Amniotic epithelial cell (primary cell): ENCODE data around the gene PPP6R1.
A peak's percentile ranks its signal among the peaks of the same experiment; 100 is the strongest.
"Not testable (repeated sequence)": the region's sequence is repeated elsewhere in the genome, so short reads cannot be mapped to it uniquely, and the experiment has no call there.

Experiments
- DNase-seq: peaks from one replicate; pipeline ENCODE4 v3.0.0-alpha.2; 2010; ENCODE audit warnings: low read depth

The PPP6R1 gene

GRCh38 chr19:55241935-55242464 is 16.8 kb downstream of the PPP6R1 start:
- DNase-seq = no peak

DNA sequence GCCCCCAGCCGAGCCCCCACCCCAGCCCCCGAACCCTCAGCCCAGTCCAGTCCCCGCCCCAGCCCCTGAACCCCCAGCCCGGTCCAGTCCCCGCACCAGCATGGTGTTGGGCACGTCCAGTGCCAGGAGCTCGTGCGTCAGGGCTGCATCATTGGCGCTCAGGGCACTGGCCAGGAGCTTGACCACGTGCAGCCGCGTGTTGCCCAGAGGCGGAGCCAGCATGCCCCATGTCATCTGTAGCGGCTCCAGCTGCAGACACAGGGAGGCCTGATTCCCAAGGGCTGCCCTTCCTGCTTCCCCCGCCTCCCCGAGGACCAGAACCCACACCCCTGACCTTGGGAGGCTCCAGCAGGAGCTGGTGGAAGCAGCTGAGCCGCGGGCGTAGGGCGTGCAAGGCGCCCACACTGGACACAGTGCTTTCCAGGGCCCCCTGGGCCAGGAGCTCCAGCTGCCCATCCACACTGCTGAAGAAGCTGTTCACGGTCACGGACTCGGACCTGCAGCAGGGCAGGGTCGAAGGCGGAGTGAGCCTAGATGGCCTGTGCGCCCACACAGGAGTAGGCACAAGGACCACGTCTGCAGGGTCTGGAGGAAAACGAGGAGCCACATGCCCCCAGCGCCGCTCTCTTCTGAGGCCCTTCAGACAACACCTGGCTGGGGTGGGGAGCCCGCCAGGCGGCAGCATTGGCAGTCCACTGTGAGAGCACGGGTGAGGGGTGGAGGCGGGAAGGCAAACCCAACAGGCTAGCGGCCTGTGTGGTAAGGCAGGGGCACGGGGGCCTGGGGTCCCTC is 17.5 kb downstream of the PPP6R1 start:
- no peak for DNase-seq

GRCh38 chr19:55240713-55241020 is 18.1 kb downstream of the PPP6R1 start:
- no peak for DNase-seq

DNA sequence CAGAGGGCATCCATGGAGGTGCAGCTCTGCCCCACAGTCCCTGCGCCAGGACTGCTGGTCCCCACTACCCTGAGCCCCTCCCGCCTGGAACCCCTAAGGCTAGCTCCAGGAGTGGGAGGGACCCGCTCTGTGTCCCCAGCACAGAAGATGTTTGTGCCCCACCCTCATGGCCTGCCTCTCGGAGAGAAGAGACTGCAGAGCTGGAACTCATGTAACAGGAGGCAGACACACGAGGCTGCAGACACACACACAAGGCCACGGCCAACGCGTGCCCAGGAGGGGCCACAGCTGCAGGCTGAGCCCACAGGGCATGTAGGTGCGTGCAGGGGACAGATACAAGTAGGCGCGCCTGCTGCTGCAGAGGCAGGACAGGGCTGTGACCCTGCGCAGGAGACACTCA is 19.8 kb downstream of the PPP6R1 start:
- no peak for DNase-seq

DNA sequence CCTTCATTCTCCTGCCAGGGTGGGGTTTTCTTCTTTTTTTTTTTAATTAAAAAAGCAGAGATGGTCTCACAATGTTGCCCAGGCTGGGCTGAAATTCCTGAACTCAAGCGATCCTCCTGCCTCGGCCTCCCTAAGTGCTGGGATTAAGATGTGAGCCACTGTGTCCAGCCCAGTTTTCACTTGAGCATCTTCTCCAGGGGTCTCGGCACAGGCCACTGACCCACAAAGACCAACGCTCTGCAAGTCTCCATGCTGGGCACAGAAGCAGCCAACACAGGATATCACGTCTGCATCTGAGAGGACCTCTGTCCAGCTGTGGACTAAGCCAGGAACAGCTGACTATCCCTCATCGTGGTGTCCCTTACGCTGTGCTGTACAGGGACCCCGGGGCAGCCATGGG is 20.8 kb downstream of the PPP6R1 start:
- no peak for DNase-seq

- no peak for DNase-seq
Observed at GRCh38 chr19:55232986-55233385, 25.8 kb downstream of the PPP6R1 start.

DNA sequence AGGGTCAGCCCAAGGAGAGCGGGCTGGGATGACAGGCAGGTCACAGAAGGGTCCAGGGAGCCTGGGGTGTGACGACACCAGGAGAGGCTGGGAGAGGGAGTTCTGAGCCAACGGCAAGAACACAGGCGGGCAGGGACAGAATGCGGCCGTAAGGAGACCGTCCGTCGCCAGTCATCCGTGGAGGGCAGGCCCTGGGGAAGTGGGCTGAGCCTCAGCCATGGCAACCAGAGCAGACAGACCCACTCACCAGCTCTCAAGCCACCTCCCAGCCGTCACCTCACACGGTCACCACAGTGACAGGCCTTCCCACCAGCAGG is 26.6 kb downstream of the PPP6R1 start:
- no peak for DNase-seq

DNA sequence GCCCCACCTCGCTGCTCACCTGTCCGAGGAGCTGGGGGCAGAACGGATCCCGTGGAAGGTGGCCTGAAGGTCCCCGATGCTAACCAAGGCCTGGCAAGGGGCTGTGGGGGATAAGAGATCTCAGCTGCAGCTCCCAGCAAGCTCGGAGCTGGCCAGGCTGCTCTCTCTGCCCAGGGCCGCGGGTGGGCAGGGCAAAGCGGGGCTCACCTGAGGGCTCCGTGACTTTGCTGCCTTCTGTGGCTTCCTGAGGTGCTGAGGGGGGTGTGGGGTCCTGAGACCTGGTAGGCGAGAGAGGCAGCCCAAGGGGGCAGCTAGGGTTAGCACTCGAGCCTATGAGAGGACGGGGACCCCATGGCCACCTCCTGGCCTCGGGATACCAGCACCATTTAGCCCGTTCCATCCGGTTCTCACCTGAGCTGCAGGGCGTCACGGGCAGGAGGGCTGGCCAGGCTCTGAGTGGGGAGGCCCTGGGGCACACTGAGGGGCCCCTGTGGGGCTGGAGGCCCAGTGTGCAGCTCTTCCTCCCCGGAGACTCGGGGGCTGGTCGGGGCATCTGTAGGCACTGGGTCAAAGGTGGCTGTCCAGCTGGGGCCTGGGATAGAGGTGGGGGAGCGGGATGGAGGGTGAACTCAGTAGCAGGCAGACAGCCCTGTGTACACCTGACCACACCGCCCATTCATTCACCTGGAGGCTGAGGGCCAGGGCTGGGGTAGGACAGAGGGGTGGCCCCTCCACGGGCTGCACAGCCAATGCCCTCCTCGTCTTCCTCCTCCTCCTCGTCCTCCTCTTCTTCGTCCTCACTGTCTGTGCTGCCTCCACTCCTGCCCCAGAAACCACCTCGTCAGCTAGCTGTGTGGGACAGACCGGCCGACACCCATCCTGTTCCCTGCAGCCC is 27.2 kb downstream of the PPP6R1 start:
- no peak for DNase-seq

DNA sequence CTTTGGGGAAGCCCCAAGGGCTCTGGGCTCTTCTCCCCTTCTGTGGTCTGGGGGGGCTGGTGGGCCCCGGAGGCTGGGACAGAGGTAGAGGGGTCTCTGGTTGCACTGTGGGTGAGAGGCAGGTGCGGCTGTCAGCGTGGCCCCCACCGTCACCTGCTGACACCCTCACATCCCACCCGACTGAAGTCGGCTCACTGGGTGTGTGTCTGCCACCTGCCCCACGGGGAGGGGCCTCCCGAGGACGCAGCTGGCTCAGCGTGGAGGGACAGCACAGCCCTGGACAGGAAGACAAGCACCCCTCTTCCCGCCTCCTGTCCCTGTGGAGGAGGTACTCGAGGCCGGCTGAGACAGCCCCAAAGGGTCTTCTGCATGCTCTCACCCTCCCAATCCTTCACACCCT is 28.0 kb downstream of the PPP6R1 start:
- DNase-seq = no peak

GRCh38 chr19:55230329-55230728 is 28.5 kb downstream of the PPP6R1 start:
- no peak for DNase-seq

DNA sequence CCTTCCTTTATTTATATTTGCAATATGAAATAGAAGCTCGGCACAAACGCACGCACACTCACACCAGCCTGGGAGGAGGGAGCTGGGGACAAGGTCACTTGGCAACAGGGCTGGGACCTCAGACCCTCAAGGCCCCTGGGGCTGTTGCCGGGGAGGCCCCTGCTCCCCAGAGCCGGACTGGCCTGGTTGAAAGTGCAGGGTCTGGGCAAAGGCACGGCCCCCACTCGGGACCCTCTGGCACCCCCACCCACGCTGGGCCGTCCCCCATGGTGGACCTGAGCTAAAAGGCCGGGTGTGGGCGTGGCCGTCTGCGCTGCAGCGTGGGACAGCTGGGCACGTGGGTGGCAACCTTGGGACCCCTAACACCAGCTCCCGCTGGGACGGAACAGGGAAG is 29.0 kb downstream of the PPP6R1 start:
- DNase-seq = no peak

DNA sequence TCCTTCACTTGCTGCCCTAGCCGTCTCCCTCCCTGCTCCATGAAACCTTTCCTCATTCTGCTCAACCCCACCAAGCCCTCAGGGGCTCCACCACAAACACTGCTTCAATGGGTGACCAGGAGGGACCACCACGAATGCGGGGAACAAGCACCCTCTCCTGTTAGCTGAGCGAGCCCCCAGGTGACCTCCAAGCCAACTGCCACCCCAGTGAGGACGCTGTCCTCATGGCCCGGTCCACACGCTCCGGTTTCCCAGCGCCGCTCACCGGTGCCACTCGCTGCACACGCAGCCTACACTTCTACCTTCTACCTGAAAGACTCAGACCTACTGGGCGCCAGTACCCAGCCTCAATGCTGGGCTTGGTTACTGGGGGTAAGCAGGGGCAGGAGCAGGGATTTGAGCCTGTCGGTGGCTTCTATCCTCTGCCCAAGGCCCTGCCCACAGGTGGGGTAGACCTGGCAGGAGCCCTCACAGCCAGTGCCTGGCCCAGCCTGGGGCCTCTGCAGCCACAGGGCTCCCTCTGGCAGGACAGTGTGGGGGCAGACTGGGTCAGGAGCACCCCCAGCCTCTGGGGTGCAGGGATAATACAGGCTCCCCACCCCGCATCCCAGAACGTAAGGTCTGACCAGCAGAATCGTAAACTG is 29.6 kb downstream of the PPP6R1 start:
- no peak for DNase-seq

DNA sequence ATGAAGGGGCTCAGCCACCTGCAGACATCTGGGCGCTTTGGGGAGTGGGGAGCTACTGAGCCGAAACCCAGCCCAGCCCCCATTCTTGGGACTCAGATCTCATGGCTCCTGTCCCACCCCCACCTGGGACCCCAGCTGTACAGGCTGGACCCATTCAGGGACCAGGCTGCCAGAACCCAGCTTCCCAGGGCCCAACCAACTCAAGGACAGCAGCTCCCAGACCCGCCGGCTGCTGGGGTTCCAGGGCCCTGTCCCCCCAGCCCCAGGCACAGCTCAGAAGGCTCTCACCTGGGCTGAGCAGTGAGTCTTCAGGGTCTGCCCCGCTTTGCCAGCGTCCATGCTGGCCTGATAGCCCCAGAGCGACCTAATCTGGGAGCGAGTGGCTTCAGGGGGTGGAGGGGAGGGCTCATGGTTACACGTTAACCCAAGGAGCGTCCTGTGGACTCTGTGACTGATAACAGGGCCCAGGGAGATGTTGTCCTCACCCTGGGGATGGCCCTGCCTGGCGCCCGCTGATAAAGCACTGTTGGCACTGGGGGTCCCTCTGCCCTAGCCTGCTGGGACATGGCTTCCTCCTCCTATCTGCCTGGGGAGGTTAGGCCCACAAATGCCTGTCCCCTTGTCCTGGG is 30.3 kb downstream of the PPP6R1 start, which contains the start of gene TMEM86B:
TSS of gene TMEM86B (minus strand) at position 361 of the 629 bp plus-strand sequence. CDS start at position 339, 22 bp downstream.
- no peak for DNase-seq

- peak; percentile 59 for DNase-seq
Observed at GRCh38 chr19:55228015-55228391, 30.8 kb downstream of the PPP6R1 start.

DNA sequence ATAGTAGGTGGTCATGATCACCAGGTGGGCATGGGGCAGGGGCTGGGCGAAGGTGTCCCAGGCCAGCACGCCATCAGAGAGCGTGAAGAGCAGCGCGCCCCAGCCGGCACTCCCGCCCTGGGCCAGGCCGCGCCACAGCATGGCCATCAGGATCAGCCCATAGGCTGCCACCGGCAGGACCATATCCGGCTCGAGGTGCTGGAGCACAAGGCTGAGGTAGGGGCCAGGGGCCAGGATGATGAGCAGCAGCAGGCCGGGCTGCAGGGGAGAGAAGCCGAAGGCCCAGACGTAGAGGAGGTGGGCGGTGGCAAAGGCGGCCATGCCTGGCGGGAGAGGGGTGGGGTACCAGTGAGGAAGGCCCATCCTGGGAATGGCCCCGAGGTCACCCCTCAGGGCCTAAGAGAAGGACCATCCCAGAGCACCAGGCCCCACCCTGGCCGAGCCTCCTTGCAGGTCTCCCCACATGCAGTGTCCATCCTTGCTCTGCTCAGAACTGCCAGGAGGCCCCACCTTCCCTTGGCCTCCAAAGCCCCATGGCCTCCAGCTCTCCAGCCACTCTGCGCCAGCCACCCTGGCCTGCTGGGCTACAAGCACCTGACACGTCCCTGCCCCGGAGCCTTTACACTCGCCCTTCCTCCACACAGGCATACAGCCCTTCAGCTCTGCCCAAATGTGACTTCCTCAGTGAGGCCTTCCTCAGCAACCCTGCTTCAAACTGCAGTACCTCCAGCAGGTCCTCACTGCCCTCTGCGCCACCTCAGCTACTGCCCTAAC is 31.4 kb downstream of the PPP6R1 start:
- no peak for DNase-seq

- no peak for DNase-seq
Observed at GRCh38 chr19:55226788-55227187, 32.0 kb downstream of the PPP6R1 start.

GRCh38 chr19:55226273-55226672 is 32.5 kb downstream of the PPP6R1 start:
- no peak for DNase-seq

DNA sequence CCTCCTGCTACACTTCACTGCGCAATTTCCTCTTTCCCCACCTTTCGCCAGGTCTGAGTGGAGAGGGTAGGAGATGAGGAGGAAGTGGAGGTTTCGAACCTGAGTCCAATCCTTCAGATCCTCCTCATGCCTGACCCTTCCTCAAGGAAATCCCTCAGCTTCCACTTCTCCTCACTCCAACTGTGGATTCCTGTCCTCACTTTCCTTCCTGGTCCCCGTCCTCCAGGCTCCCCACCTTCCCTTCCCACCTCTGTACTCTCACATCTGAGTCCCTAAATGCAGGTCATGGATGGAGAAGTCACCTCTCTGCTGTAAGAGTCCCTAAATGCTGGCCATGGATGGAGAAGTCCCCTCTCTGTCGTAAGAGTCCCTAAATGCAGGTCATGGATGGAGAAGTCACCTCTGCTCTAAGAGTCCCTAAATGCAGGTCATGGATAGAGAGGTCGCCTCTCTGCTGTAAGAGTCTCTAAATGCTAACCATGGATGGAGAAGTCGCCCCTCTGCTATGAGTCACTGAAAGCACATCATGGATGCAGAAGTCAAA is 33.3 kb downstream of the PPP6R1 start:
- no peak for DNase-seq

DNA sequence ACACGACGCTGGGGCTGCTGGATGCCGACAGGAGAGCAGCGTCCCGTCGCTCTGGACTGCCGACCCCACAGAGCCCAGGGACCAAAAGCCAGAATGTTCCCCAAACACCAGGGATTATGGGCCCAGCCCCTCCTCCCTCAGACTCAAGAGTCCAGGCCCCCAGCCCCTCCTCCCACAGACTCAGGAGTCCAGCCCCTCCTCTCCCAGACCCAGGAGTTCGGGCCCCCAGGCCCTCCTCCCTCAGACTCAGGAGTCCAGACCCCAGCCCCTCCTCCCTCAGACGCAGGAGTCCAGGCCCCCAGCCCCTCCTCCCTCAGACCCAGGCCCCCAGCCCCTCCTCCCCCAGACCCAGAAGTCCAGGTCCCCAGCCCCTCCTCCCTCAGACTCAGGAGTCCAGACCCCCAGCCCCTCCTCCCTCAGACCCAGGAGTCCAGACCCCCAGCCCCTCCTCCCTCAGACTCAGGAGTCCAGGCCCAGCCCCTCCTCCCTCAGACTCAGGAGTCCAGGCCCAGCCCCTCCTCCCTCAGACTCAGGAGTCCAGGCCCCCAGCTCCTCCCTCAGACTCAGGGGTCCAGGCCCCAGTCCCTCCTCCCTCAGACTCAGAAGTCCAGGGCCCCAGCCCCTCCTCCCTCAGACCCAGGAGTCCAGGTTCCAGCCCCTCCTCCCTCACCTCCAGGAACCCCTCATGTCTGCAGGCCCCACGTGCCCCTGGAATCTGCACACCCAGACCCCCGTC is 34.0 kb downstream of the PPP6R1 start:
- DNase-seq = not testable (repeated sequence)

GRCh38 chr19:55224038-55224665 is 34.7 kb downstream of the PPP6R1 start:
- no peak for DNase-seq
